Smooth muscle cell of the brain vasculature (primary cell): ENCODE measurements around the gene TRAPPC12.
"Not testable (repeated sequence)": the region's sequence is repeated elsewhere in the genome, so short reads cannot be mapped to it uniquely, and the experiment has no call there.

Experiments used
- DNase-seq: peaks from one replicate; pipeline ENCODE4 v3.0.0-alpha.2; 2012; ENCODE audit warnings: low read depth, low spot score

The TRAPPC12 gene

GRCh38 chr2:3486047-3487027, 106.8 kb downstream of the TRAPPC12 start:
- no peak for DNase-seq

GRCh38 chr2:3487028-3487425, 107.5 kb downstream of the TRAPPC12 start:
- no peak for DNase-seq

- no peak for DNase-seq
Measured at GRCh38 chr2:3487432-3487831, 107.9 kb downstream of the TRAPPC12 start.

GRCh38 chr2:3488061-3488531, 108.6 kb downstream of the TRAPPC12 start:
- DNase-seq = no peak

DNA sequence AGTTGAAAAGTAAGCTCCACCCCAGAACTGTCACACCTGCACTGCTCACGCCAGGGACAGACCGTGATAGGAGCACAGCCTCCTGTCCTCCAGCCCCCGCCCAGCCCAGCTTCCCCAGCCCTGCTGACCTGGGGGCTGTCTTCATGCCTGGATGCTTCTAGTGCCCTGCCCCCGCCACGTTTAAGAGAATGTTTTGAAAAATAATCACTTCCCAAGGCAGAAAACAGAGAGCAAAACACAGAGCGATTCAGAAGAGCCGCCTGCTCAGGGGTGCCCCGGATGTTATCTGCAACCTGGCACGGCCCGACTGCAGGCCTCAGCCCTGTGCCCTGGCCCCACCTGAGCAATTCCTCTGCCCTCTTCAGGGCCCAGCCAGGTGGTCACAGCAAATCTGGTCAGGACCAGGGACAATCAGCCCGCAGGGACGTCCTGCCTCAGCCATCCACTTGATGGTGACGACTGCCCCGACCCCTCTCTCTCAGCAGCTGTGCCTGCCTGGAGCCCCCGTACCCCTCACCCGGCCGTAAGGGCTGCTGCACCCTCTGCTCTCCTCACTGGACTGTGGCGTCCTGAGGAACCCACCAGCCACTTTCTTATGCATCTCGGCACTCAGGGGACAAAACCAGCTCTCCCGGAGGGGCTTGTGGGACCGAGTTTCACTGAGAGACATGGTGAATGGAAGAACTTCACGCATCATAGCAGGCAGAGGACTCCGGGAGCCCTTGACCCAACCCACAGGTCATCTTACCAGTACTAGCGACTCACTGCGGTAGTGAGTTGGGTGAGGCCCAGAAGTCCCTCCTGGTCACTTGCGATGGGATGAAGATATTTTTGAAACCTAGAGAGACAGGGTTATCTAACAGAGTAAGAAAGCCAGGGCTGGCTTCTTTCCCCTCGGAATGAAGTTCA, 109.6 kb downstream of the TRAPPC12 start:
- DNase-seq = no peak

- DNase-seq = no peak
Measured at GRCh38 chr2:3489764-3490115, 110.2 kb downstream of the TRAPPC12 start.

DNA sequence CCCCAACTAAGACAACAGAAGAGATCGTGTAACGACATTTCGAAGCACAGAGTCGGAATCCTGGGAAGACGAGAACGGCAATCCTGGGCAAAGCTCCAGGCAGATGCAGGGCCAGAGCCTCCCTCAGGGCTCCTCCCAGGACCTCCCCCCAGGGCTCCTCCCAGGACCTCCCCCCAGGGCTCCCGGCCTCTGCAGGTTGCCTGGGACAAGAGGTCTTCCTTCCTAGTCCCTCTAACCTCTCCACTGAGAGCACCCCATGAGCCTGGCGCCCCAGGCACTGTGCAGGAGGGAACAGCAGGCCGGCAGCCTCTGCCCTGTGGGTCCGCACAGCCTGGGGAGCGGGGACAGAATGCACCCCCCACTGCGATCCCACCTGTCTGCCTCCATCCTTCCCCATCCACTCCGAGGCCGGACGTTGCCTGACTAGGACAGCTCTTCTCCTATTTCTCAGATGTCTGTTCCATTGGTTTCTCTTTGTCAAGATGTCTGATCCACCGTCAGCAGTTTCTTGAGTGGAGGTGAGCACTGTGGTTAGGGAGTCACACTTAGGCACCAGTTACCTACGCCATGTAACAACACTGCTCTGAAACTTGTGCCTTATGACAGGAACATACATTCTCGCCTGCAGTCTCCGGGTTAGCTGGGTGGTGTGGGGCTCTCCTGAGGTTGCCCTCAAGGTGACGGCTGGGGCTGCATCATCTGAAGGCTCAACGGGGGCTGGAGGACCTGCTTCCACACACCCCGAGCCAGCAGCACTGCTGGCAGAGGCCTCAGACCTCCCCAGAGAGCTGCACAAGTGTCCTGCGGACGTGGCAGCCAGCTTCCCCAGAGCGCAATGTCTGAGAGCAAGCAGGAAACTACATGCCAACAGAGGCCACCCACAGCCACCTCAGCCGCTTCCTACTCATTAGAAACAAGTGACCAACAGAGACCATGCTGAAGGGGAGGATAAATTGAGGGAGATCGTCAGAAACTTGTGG, 111.0 kb downstream of the TRAPPC12 start:
- DNase-seq = no peak

DNA sequence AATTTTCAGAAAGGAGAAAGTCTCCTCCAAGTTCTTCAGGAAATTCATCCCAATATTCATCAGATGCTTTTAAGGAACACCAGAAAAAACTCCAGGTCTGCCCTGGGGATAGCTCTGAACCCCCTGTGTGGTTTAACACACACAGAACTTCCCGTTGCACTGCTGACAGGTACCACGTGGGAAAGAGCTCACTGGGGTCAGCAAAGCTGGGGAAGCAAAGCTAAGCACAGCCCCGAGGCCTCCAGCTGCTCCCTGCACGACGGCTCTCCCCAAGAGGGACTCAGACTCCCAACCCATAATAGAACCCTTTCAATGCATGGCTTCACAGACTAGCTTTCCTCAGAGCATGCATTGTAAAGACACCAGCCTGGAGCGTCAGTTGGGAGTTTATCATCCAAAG, 111.8 kb downstream of the TRAPPC12 start:
- DNase-seq = no peak

GRCh38 chr2:3491716-3492474, 112.4 kb downstream of the TRAPPC12 start:
- DNase-seq = no peak

DNA sequence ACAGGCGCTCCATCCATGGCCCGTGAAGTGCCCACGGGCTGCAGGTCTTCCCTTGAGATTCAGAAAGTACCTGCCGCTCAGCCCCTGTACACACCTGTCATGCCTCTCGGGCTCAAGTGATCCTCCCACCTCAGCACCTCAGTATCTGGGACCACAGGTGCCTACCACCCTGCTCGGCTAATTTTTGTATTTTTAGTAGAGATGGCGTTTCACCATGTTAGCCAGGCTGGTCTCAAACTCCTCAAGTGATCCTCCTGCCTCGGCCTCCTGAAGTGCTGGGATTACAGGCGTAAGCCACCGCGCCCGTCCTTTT, 112.9 kb downstream of the TRAPPC12 start:
- DNase-seq = not testable (repeated sequence)

DNA sequence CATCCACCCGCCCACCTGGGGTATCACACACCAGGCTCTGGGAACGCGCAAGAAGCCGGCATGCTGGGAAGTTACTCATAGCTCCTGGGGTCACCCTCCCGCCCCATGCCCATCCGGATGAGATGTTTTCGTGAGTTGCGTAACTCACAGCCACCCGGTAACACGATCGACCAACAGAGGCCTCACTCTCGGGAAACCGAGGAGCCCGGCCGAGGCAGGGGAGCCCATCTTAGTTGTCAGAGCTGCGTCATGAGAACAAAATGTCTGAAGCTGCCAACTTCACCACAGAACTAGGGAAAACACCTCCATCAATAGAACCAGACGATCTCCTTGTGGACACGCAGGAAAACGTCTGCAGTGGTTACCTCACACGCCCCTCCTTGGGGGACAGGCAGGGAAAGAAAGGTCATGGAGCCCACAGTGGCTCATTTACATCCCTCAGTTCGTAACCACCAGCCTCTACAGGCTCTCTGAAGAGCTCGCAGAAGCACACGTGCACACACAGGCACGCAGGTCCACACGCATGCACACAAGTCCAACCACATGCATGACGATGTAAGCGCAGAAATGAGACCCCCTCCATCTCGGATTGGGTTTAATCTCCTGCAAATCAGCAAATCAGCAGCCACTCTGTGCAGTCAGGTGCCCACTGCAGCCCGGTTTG, 113.6 kb downstream of the TRAPPC12 start:
- peak; percentile 93 for DNase-seq

DNA sequence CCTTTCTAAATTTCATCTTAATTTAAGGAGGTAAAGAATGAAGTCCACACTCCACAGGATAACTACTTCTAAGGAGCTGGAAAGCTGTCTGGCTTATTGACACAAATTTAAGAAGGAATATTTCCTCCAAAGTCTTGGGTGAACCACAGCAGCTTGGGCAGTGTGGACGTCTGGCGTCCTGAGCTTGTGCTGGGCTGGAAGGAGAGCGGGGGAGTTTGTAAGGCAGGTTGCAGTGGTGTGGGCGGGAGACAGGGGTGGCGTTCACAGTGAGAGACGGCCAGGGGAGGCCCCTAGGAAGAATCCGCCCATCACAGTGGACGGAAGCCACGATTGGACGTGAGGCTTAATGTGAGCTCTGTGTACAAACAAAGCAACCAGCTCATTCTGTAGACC, 114.1 kb downstream of the TRAPPC12 start:
- DNase-seq = no peak

GRCh38 chr2:3494984-3495666, 115.6 kb downstream of the TRAPPC12 start:
- no peak for DNase-seq

GRCh38 chr2:3496708-3497080, 117.2 kb downstream of the TRAPPC12 start:
- DNase-seq = not testable (repeated sequence)

GRCh38 chr2:3498783-3499394, 119.4 kb downstream of the TRAPPC12 start:
- DNase-seq = no peak

GRCh38 chr2:3500326-3500899, 120.9 kb downstream of the TRAPPC12 start:
- DNase-seq = no peak

- no peak for DNase-seq
Measured at GRCh38 chr2:3503046-3503445, 123.6 kb downstream of the TRAPPC12 start.

DNA sequence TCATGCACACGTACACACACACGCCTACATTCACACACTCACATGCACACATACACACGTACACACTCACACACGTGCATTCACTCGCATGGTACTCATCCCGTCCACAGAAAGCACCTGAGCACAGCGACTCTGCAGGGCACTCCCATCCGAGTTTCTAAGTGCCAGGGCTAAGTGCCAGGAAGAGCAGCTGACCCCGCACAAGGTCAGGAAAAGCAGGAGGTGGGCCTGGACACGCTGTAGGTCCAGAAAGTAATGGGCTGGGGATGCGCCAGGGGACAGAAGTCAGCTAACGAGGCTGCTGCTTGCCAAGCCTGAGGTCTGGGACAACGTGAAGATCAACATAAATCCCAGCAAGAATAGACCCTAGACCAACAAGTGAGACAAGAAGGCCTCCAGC, 124.0 kb downstream of the TRAPPC12 start:
- no peak for DNase-seq

DNA sequence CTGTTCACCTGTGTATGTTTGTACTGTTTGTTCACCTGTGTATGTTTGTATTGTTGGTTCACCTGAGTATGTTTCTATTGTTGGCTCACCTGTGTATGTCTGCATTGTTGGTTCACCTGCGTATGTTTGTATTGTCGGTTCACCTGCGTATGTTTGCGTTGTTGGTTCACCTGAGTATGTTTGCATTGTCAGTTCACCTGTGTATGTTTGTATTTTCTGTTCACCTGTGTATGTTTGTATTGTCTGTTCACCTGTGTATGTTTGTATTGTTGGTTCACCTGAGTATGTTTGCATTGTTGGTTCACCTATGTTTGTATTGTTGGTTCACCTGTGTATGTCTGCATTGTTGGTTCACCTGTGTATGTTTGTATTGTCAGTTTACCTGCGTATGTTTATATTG, 125.2 kb downstream of the TRAPPC12 start:
- no peak for DNase-seq
